AG09309 (cell line): ENCODE results near the gene PDE6B.
A peak's percentile ranks its signal among the peaks of the same experiment; 100 is the strongest.

Experiments
- DNase-seq: peaks from one replicate; pipeline ENCODE4 v3.0.0-alpha.2; 2010; ENCODE audit warnings: low read depth
- H3K4me3 ChIP-seq: 2 replicates; pipeline ENCODE4 v1.5.1; 2011; ENCODE audit warnings: mild to moderate bottlenecking, low read depth, low read length, moderate library complexity; ENCODE audit not compliant: control insufficient read depth
- CTCF ChIP-seq: IDR thresholded peaks from 2 replicates; pipeline ENCODE4 v1.5.1; 2011; ENCODE audit warnings: mild to moderate bottlenecking, low read depth, low read length, inconsistent platforms; ENCODE audit not compliant: insufficient read depth, control insufficient read depth; ENCODE audit errors: missing control alignments

PDE6B gene

GRCh38 chr4:679629-680028, 54.3 kb downstream of the PDE6B start:
- DNase-seq = no peak
- no peak for TF ChIP-seq CTCF
- no peak overlapping the region for H3K4me3 ChIP-seq

GRCh38 chr4:680091-680490, 54.7 kb downstream of the PDE6B start:
- no peak for DNase-seq
- H3K4me3 ChIP-seq = no peak overlapping the region
- TF ChIP-seq CTCF = no peak

- no peak for TF ChIP-seq CTCF
- peak overlapping the region; percentile 40 for H3K4me3 ChIP-seq
- no peak for DNase-seq
These were observed 55.2 kb downstream of the PDE6B start for GRCh38 chr4:680551-680927.

- no peak for DNase-seq
- no peak for TF ChIP-seq CTCF
- peak overlapping the region; percentile 40 for H3K4me3 ChIP-seq
These were observed 55.7 kb downstream of the PDE6B start for GRCh38 chr4:680928-681645.

- no peak for TF ChIP-seq CTCF
- no peak for DNase-seq
- H3K4me3 ChIP-seq = no peak overlapping the region
These were observed 56.5 kb downstream of the PDE6B start for GRCh38 chr4:681736-682451.

- no peak overlapping the region for H3K4me3 ChIP-seq
- no peak for TF ChIP-seq CTCF
- no peak for DNase-seq
These were observed 57.3 kb downstream of the PDE6B start for GRCh38 chr4:682490-683172.
